GM13976 (cell line): ENCODE measurements around the gene CNST.

Experiments
- DNase-seq: peaks from one replicate; pipeline ENCODE4 v3.0.0; 2012; ENCODE audit warnings: low spot score
- in situ Hi-C: fragments of 300-500 bp; cut with MboI; formaldehyde crosslinking; loops from one replicate; pipeline ENCODE4 v1.12.0; 2022; ENCODE audit warnings: low sequenced_read_pairs, mixed read lengths, inconsistent platforms; ENCODE audit not compliant: unreplicated experiment
- TF ChIP-seq, protein P1 (sequence below): IDR thresholded peaks from 2 replicates; pipeline ENCODE4 v1.5.1; 2012; ENCODE audit warnings: borderline replicate concordance, mild to moderate bottlenecking; ENCODE audit not compliant: insufficient read depth; ENCODE audit errors: extremely low read depth, missing control alignments, control extremely low read depth

Gene CNST

DNA sequence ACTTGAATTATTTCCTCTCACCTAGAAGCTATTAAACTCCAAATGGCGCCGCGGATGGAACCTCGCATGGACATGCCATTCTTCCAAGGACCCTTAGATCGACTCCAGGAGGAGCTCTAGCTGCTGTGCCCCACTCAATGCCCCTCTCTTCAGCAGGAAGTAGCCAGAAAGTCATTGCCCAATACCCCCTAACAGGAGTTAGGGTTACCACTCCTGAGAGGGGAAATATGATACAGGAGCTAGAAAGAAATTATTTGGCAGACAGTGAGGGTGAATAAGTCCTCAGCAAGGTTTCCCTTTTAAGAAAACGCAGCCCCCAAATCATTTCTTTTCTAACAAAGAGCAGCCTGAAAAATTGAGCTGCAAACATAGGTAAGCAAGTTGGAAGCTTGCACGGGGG lies 28.8 kb upstream of the CNST start:
- no peak for DNase-seq
- in situ Hi-C loops = no loop called here

DNA sequence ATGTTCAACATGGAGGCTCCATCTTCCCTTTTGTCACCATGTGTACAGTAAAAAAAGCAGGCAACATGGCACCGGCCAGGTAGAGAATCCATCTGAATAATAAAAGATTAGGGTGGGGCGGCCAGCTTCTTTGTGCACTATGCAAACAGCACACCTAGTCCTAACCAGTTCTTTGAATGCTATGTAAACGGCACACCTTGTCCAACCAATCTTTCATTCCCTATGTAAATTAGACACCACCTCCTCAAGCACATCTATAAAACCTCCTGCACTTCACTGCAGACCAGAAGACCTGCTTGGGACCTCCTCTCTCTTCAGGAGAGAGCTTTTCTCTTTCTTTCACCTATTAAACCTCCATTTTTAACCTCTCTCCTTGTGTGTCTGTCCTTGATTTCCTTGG lies 28.4 kb upstream of the CNST start:
- DNase-seq = no peak
- TF ChIP-seq, protein P1, sequence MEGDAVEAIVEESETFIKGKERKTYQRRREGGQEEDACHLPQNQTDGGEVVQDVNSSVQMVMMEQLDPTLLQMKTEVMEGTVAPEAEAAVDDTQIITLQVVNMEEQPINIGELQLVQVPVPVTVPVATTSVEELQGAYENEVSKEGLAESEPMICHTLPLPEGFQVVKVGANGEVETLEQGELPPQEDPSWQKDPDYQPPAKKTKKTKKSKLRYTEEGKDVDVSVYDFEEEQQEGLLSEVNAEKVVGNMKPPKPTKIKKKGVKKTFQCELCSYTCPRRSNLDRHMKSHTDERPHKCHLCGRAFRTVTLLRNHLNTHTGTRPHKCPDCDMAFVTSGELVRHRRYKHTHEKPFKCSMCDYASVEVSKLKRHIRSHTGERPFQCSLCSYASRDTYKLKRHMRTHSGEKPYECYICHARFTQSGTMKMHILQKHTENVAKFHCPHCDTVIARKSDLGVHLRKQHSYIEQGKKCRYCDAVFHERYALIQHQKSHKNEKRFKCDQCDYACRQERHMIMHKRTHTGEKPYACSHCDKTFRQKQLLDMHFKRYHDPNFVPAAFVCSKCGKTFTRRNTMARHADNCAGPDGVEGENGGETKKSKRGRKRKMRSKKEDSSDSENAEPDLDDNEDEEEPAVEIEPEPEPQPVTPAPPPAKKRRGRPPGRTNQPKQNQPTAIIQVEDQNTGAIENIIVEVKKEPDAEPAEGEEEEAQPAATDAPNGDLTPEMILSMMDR = no peak
- in situ Hi-C loops = no loop called here

More for the DNA sequence above, 28.8 kb upstream of the CNST start:
- TF ChIP-seq, protein P1 = no peak

DNA sequence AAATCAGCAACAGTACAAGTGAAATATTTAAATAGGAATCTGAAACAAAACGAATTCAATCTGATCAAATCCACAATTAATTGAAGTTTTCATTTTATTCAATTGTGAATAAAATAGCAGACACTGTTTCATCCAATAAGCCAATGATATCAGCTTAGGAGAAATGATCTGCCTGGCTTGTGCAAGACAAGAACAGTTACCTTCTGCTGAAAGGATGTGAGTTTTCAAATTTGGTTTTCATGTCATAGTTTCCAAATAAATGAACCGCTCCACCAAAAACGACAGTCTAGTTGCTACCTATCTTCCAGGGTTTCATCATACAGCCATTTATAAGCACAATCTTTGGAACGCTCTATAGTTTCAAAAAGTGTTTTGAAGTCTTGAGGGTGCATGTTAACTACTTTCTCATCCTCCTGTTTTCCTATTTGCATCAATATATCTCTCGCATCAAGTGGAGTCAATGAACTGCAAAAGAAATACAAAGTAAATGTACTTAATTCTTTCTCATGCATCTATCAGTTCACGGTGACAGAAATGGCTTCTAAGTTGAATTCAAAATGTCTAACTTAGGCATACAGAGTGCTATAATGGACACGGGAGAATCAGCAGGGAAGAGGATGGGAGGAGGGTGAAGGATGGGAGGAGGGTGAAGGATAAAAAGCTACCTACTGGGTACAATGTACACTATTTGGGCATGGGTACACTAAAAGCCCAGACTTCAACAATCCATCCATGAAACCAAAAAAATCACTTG lies 25.3 kb upstream of the CNST start:
- no peak for DNase-seq
- in situ Hi-C loops = no loop called here
- TF ChIP-seq, protein P1 = no peak

DNA sequence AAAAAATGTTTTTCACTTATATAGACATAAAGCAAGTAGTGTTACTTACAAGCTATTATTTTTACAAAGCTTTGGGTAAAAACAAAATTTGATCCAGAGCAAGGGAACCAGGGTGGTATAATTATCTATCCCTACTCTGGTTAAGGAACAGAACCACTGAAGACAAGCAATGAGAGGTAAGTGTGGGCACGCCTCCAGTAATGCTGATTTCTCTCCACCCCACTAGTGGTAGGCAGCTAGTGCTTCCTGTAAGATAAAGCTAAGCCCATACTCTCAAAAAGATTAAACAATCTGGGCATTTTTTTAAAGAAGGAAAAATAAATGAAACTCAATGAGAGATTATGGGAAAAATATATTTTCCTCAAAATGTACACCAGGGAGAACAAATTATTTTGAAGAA lies 22.3 kb upstream of the CNST start:
- in situ Hi-C loops = no loop called here
- DNase-seq = no peak
- TF ChIP-seq, protein P1 = no peak

DNA sequence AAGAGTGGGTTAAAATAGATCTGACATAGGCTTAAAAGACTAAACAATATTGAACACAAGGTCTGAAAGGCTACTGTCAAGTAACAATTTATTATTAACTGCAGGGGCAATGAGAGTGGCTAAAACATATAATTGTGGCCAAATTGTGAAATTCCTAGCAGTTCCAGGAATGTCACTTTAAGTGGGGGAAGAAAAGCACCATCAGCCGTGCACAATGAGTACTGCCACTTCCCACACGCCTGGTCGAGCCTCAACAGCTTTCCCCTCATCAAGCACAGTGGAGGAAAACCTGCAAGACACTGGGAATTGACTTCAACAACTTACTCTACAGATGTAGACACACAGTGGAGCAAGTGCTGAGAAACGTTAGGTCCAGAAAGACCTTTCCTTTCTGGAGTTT lies 16.6 kb upstream of the CNST start:
- in situ Hi-C loops = no loop called here
- TF ChIP-seq, protein P1 = no peak
- DNase-seq = no peak

DNA sequence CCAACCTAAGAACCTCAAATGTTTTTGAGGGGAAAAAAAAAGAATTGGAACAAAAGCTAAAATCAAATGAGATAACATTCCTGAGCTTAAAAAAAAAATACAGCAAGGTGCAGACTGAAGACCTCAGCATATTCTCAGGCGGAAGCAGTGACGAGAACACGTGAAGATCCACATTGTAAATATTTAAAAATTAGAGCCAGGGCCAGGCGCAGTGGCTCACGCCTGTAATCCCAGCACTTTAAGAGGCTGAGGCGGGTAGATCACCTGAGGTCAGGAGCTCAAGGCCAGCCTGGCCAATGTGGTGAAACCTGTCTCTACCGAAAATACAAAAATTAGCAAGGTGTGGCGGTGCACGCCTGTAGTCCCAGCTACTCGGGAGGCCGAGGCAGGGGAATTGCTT lies 15.9 kb upstream of the CNST start:
- in situ Hi-C loops = no loop called here
- no peak for DNase-seq
- TF ChIP-seq, protein P1 = no peak
